K562 treated with DMSO at 1 percent for 4 hours (cell line): ENCODE measurements around the gene PSMC3IP. TPM values are rescaled to one million over a fixed set of nuclear protein-coding genes. Genes with fewer than 3 reads are reported as not detected.

ENCODE experiments used
- total RNA-seq: library from RNA; unstranded; fragments of 300-600 nt; gene quantifications from 2 replicates; pipeline ENCODE4 v1.2.3, GENCODE V29; 2022; ENCODE audit not compliant: insufficient read depth

The PSMC3IP gene, protein sequence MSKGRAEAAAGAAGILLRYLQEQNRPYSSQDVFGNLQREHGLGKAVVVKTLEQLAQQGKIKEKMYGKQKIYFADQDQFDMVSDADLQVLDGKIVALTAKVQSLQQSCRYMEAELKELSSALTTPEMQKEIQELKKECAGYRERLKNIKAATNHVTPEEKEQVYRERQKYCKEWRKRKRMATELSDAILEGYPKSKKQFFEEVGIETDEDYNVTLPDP
- total RNA-seq = 52.8 and 68.2 TPM in 2 replicates

DNA sequence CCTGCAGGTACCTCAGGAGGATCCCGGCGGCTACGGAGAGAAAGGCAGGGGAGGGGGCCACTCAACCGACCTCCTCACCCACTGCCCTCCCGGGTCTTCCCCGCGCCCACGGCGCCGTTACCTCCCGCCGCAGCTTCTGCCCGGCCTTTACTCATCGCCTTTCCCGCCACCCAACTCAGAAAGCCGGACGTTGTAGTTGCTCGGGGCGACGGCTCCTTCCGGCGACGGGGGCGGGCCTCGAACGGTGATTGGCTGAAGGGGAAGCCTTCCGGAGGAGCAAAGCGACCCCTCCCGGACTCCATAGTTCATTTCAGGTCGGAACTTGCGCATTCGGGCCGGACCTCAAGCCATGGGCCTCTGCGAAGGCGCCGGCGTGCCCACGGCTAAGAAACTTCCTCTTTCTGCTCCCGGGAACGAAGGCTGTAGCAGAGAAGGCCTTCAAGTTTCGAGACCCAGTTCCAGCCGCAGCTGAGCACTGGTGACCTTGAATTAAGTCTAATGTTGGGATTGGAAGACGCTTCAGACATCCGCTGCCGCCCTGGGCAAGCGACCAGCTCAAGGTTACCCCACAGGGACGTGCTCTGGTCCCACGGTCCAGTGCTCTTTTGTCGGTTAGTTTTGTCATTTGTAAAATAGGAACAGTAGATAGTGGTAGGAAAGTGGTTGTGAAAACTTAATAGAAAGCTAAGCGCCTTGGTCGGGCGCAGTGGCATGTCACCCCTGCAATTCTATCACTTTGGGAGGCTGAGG lies at the start of gene PSMC3IP:
PSMC3IP (minus strand) TSS at position 198 of the 750 bp plus-strand sequence; CDS start at position 155, 43 bp downstream.

DNA sequence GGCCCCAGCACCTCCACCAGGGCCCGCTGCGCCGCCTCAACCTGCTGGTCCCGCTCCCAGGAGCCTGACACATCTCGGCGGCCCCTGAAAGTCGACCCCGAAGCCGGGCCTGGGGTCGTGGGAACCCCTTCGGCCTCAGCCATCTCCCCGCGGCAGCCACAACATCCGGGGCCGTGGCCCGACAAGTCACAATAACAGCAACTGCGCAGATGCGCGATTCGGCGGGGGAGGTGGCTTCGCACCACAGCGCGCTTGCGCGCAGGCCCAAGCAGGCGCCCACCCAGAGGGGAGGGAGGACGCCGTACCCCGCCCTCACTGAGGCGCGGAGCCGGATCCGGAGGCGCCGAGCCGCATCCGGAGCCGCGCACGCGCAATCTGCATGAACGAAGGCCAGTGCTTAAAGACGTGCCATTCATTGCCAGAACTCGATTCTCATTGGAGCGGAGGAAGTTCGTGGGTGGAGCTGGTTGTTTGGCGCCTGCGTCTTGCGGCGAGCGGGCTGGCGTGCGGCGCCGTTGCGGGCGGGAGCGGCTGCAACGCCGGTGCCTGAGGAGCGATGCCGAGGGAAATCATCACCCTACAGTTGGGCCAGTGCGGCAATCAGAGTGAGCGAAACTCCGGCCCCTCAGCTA lies 31.8 kb upstream of the PSMC3IP start, which contains the start of the genes RETREG3 and TUBG1:
RETREG3 (minus strand) TSS at position 193 of the 632 bp plus-strand sequence; CDS start at position 143, 50 bp downstream.
TUBG1 (plus strand) TSS at position 502 of the 632 bp plus-strand sequence; CDS start at position 557, 55 bp downstream.

DNA sequence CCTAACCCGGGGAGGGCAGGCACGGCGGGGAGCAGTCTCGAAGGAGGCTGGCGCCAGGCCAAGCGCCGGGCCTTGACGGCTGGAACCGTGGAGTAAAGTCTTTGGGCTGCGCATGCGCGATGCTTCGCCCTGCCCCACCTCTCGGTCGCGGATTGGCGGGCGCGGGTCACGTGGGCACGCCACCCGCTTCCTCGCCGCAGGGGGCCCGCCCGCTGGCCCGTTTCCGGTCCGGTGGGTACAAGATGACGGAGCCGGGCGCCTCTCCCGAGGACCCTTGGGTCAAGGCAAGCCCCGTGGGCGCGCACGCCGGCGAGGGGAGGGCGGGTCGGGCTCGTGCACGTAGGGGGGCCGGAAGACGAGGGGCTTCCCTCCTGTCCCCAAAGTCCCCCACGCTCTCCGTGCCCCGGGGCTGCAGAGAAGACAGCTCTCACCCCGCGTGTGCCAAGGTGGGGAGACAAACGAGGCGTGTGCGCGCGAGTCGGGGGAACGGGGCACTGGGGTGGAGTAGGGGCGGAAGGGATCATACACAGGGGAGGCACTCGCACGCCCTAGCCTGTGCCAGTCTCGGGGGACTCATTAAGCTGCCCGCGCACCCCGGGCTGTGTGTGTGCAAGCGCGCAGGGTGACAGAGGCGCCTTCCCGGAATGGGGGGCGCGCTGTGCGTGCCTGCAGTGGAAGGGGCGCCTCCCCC lies 10.5 kb downstream of the PSMC3IP start, which contains the start of gene MLX:
MLX (plus strand) TSS at position 218 of the 691 bp plus-strand sequence; CDS start at position 243, 25 bp downstream.

DNA sequence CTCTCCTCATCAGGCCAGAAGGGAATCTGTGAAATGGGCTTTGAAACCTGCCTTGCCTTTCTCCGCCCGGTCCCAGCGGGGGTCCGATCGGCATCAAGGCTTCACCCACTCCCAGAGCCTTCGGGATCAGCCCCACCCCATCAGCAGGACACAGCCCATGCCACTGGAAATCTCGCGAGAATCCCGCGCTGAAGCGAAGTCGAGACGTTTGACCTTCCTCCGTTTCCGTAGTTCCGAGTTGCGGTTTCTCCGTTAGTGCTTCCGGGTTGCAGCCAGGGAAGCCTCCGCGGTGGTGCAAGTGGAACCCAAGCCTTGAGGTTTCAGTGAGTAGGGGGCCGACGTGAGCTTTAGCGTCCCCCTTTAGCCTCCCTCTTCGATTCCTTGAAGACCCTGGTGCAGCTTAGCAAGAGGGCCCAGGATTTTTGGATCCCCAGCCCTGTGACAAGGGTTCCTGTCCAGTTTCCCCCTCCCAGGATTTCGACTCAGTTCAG lies 15.6 kb downstream of the PSMC3IP start, which contains the start of gene COASY:
COASY (plus strand) TSS at position 252 of the 491 bp plus-strand sequence. CDS start 475 bp downstream, outside the sequence.

DNA sequence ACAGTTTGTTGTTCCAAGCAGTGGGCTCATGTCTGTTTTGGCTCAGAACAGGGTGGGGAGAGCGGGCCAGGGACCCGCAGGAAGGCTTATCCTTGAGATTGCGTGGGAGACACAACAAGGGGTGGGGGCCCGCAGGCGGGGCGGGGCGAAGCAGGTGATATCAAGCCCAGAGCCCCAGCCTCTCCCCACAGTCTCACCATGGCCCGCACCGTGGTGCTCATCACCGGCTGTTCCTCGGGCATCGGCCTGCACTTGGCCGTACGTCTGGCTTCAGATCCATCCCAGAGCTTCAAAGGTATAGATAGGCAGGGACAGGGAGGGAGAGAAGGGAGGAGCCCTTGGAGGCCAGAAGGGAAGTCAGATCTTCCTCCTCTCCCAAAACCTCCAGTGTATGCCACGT lies 24.8 kb downstream of the PSMC3IP start, which contains the start of gene HSD17B1:
HSD17B1 (plus strand) TSS at position 188 of the 400 bp plus-strand sequence; CDS start at position 199, 11 bp downstream.

DNA sequence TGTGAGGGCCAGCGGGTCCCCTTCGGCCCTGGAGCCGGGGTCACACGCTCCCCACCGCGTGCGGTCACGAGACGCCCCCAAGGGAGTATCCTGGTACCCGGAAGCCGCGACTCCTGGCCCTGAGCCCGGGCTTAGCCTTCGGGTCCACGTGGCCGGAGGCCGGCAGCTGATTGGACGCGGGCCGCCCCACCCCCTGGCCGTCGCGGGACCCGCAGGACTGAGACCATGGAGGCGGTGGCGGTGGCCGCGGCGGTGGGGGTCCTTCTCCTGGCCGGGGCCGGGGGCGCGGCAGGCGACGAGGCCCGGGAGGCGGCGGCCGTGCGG lies 41.5 kb downstream of the PSMC3IP start, which contains the start of gene NAGLU:
NAGLU (plus strand) TSS at position 194 of the 324 bp plus-strand sequence; CDS start at position 226, 32 bp downstream.

Other genes with a start within 250 kb of the PSMC3IP start
- gene STAT3, start 189.3 kb downstream of the PSMC3IP start, total RNA-seq = 75.1 and 79.1 TPM in 2 replicates
- gene CAVIN1, start 154.5 kb downstream of the PSMC3IP start, total RNA-seq = 71.3 and 82.9 TPM in 2 replicates
- 52.6 and 60.6 TPM in 2 replicates for gene ATP6V0A1, start 118.9 kb downstream of the PSMC3IP start, total RNA-seq
- gene NAGLU, start 41.5 kb downstream of the PSMC3IP start, total RNA-seq = 13.2 and 16.3 TPM in 2 replicates
- 7.7 and 8.1 TPM in 2 replicates for gene HSD17B1, start 24.8 kb downstream of the PSMC3IP start, total RNA-seq
- 109 and 140 TPM in 2 replicates for gene COASY, start 15.6 kb downstream of the PSMC3IP start, total RNA-seq
- gene MLX, start 10.6 kb downstream of the PSMC3IP start, total RNA-seq = 31.3 and 35.0 TPM in 2 replicates
- gene RETREG3, start 31.6 kb upstream of the PSMC3IP start, total RNA-seq = 19.3 and 21.9 TPM in 2 replicates
- gene TUBG1, start 32.0 kb upstream of the PSMC3IP start, total RNA-seq = 113 and 129 TPM in 2 replicates
- gene TUBG2, start 81.6 kb upstream of the PSMC3IP start, total RNA-seq = not detected in 2 replicates
- gene PLEKHH3, start 99.3 kb upstream of the PSMC3IP start, total RNA-seq = 32.9 and 42.6 TPM in 2 replicates
- 7.6 and 9.2 TPM in 2 replicates for gene CCR10, start 104.1 kb upstream of the PSMC3IP start, total RNA-seq
- 1.3 and 3.1 TPM in 2 replicates for gene CNTNAP1, start 104.8 kb upstream of the PSMC3IP start, total RNA-seq
- 17.7 and 17.9 TPM in 2 replicates for gene EZH1, start 167.3 kb upstream of the PSMC3IP start, total RNA-seq
- gene RAMP2, start 183.5 kb upstream of the PSMC3IP start, total RNA-seq = not detected in 2 replicates
- 93.6 and 122 TPM in 2 replicates for gene VPS25, start 195.7 kb upstream of the PSMC3IP start, total RNA-seq
- gene WNK4, start 202.9 kb upstream of the PSMC3IP start, total RNA-seq = 5.5 and 14.0 TPM in 2 replicates
- gene COA3, start 221.0 kb upstream of the PSMC3IP start, total RNA-seq = 45.6 and 46.7 TPM in 2 replicates
- not detected in 2 replicates for gene CNTD1, start 221.1 kb upstream of the PSMC3IP start, total RNA-seq
- gene BECN1, start 246.6 kb upstream of the PSMC3IP start, total RNA-seq = 32.0 and 36.7 TPM in 2 replicates